ENCODE data around the gene MTCL1.

Gene MTCL1

GRCh38 chr18:8717011-8717770 lies 11.8 kb downstream of the MTCL1 start:
- no peak for DNase-seq

- no peak for DNase-seq
Measured at GRCh38 chr18:8718401-8718913, 13.1 kb downstream of the MTCL1 start.

GRCh38 chr18:8719192-8719591 lies 13.8 kb downstream of the MTCL1 start:
- no peak for DNase-seq

- no peak for DNase-seq
Measured at GRCh38 chr18:8720141-8720540, 14.8 kb downstream of the MTCL1 start.

- DNase-seq = no peak
Measured at GRCh38 chr18:8721094-8721669, 15.8 kb downstream of the MTCL1 start.

- no peak for DNase-seq
Measured at GRCh38 chr18:8721716-8722115, 16.4 kb downstream of the MTCL1 start.

- no peak for DNase-seq
Measured at GRCh38 chr18:8722946-8723820, 17.8 kb downstream of the MTCL1 start.

- DNase-seq = no peak
Measured at GRCh38 chr18:8724452-8724851, 19.1 kb downstream of the MTCL1 start.

GRCh38 chr18:8726281-8726680 lies 20.9 kb downstream of the MTCL1 start:
- DNase-seq = no peak

- no peak for DNase-seq
Measured at GRCh38 chr18:8726963-8727705, 21.8 kb downstream of the MTCL1 start.

- DNase-seq = no peak
Measured at GRCh38 chr18:8730080-8730827, 24.9 kb downstream of the MTCL1 start.

GRCh38 chr18:8732442-8733360 lies 27.3 kb downstream of the MTCL1 start:
- DNase-seq = no peak

- DNase-seq = no peak
Measured at GRCh38 chr18:8734496-8734895, 29.1 kb downstream of the MTCL1 start.

GRCh38 chr18:8735274-8735673 lies 29.9 kb downstream of the MTCL1 start:
- no peak for DNase-seq

- DNase-seq = no peak
Measured at GRCh38 chr18:8741117-8741516, 35.8 kb downstream of the MTCL1 start.

- no peak for DNase-seq
Measured at GRCh38 chr18:8741532-8741931, 36.2 kb downstream of the MTCL1 start.

GRCh38 chr18:8742387-8743361 lies 37.3 kb downstream of the MTCL1 start:
- no peak for DNase-seq

GRCh38 chr18:8744038-8744437 lies 38.7 kb downstream of the MTCL1 start:
- no peak for DNase-seq

- DNase-seq = peak; percentile 22
Measured at GRCh38 chr18:8744656-8745055, 39.3 kb downstream of the MTCL1 start.
